ENCODE data around the gene DIRAS2.

The DIRAS2 gene

DNA sequence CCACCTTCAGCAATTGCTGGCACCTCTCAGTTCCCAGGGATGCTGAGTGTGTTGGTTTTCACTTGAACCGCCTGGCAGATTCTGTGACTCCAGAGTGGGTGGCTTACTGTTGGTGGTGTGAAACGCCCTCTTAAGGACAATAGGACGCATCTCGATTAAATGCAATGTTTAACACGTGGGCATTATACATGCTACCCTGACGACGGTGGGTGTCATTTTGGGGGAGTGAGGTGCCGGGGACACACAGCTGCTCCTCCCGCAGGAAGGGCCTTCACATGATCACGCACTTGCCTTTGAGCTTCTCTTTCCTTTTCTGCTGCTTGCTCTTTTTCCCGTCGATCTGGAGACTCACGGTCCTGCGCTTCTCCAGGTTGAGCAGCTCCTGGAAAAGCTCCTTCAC lies 29.7 kb downstream of the DIRAS2 start:
- DNase-seq (ENCODE audit: low spot score): no peak

- no peak for DNase-seq (ENCODE audit: low spot score)
These were observed 31.1 kb downstream of the DIRAS2 start for GRCh38 chr9:90611568-90611967.

DNA sequence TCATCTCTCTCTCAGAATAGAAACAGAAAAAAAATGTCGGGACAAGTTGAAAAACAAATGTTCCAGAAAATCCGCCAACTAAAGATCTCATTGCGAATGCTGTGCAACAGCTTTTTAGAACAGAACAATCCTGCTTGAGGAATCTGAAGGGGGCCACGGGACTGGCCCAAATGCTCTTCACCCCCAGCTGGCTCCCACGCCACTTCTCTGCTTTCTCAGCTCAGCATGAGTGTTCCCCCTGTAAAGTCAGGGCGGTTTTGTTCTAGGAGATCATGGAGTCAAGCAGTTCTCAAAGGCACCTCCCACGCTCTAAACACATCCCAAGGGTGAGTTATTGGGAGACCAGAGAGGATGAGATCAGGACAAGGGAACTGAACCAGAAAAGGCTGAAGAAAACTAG lies 31.5 kb downstream of the DIRAS2 start:
- DNase-seq (ENCODE audit: low spot score): no peak

GRCh38 chr9:90607701-90608516 lies 34.7 kb downstream of the DIRAS2 start:
- no peak for DNase-seq (ENCODE audit: low spot score)

DNA sequence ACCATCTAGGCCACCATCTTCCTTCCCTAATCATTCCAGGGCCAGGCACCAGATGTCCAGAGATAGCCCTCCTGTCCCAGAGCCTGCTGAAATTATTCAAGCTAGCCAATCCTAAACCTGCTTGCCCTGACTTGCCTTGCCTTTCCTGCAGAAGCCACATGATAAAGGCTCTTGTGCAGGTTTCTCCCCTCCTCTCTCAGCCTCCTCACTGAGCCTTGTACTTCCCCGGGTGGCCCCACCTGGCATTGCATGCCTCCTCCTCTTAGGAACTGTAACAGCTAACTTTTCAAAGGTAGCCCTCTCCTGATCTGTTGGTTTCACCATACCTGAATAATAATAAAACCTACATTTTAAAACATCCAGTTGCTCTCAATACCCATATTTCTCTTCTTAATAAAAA lies 42.6 kb downstream of the DIRAS2 start:
- DNase-seq (ENCODE audit: low spot score): no peak

DNA sequence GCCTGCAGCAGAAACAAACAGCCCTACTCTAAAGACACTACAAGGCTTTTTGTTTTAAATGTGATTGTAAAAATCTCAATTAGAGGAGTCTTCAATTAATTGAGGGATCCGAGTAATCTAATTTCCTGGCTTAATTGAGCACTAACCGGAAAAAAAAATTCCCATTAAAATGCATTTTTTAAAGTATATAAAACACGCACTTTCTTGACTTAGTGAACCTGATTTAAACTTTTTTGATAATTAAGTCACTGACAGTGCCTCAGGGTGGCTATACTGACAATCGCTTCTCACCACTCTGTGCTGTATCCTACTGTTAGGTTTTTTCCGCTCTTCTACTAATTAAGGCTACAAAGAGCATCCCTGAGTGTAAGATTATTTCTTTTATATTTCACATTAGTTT lies 44.4 kb downstream of the DIRAS2 start:
- no peak for DNase-seq (ENCODE audit: low spot score)

GRCh38 chr9:90593646-90594045 lies 49.0 kb downstream of the DIRAS2 start:
- DNase-seq (ENCODE audit: low spot score): no peak

DNA sequence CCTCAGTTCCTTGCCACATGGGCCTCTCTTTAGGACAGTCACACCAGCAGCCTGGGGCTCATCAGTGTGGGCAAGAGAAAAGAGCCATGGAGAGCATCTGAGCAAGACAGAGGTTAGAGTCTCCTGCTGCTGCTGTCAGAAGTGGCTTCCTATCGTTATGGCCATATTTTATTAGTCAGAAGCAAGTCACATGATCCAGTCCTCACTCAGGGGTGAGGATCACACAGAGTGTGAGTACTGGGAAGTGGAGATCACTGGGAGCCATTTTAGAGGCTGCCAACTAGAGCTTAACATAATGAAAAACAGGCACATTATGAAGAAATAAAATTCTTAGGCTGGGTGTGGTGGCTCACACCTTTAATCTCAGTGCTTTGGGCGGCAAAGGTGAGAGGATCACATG lies 62.0 kb downstream of the DIRAS2 start:
- no peak for DNase-seq (ENCODE audit: low spot score)

- no peak for DNase-seq (ENCODE audit: low spot score)
These were observed 63.4 kb downstream of the DIRAS2 start for GRCh38 chr9:90579181-90579580.

DNA sequence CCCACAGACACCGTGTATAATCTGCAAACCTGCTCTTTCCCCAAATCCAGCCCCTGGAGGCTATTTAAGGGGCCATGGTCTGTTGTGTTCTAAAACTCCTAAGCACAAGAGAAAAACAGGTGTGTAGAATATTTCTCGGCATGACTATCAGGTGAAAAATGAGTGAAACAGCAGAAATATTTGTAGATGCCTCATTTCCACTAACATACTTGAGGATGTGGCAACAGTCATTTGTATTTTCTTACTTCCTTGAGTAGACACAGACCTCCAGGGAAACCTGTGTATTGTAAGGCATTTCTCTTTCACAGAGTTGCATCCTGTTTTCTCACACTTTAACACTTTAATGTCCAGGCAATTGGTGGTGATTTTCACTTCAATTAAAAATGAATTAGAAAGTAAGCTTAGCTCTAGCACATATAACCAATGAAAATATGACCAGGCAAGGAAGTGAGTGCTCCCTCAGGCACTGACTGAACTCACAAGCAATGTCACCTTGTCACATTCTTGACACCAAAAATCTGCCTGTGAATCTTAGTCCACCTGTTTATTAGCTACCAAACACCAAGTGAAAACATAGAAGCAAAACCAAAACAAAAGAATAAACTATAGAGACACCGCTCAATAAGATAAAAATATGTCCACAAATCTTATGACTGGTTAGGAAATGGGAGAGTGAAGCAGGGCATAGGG lies 64.4 kb downstream of the DIRAS2 start:
- no peak for DNase-seq (ENCODE audit: low spot score)

GRCh38 chr9:90569511-90569910 lies 73.1 kb downstream of the DIRAS2 start:
- DNase-seq (ENCODE audit: low spot score): no peak

- DNase-seq (ENCODE audit: low spot score): no peak
These were observed 74.0 kb downstream of the DIRAS2 start for GRCh38 chr9:90568667-90569066.

- no peak for DNase-seq (ENCODE audit: low spot score)
These were observed 80.4 kb downstream of the DIRAS2 start for GRCh38 chr9:90562229-90562628.
